ENCODE data around the gene UGT2B28. TPM values are rescaled to one million over a fixed set of nuclear protein-coding genes. Genes with fewer than 3 reads are reported as not detected.
"Not testable (repeated sequence)": the region's sequence is repeated elsewhere in the genome, so short reads cannot be mapped to it uniquely, and the experiment has no call there.

Gene UGT2B28
- total RNA-seq, 2 donors from 2014 or later: not detected

DNA sequence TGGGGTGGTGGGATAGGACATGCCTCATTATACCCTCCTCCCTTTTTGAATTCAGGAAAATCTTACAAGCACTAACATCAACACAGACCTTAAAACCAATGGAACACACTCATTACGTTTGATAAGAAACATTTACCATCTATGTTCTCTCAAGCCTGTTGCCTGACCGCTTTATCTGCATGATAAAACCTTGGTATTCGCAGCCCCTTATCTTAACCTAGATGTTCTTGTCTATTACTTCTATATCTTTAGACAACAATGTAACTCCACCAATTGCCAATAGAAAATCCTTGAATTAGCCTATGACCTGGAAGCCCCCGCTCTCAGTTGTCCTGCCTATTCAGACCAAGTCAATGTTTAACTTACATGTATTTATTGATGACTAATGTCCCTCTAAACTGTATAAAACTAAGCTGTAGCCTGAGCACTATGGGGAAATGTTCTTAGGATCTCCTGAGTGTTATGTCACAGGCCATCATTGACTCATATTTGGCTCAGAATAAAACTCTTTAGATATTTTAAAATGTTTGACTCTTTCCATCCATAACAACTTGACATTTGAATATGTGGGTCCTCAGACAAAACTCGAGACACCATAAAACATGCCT, 28.3 kb downstream of the UGT2B28 start:
- not testable (repeated sequence) for ATAC-seq (ENCODE audit: insufficient number of reproducible peaks, low FRiP score, low read depth); H3K4me1 ChIP-seq (ENCODE audit: control insufficient read depth in 1 of 2, low read depth in 2 of 2); DNase-seq (ENCODE audit: low spot score); H3K9me3 ChIP-seq; H3K27me3 ChIP-seq (replicated peaks; ENCODE audit: insufficient read depth); H3K4me3 ChIP-seq; H3K27ac ChIP-seq; H3K36me3 ChIP-seq

DNA sequence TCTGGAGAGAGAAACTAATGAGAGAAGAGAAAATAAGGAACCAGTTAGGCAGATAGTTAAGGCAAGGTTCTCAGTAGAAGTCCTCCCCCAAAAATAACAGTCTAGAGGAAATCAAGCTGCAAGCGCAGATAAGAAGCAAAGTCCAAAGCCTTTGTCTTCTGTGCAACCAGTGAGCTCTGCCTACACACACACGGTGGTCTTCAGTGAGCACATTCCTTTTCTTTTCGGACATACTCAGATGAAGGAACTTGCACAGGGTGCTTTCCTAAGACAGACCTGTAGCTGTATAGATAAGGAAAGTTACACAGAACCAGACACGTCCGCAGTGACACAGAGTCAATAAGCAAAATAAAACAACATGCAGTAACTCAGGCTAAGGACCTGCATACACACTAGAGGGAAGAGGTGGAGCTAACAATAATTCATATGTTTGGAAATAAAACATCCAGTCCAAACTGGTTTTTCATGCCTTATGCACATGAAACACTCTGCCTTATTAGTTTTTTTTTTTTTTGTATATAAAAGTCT, 29.3 kb downstream of the UGT2B28 start:
- DNase-seq (ENCODE audit: low spot score); H3K4me3 ChIP-seq; H3K27me3 ChIP-seq (replicated peaks; ENCODE audit: insufficient read depth); ATAC-seq (ENCODE audit: insufficient number of reproducible peaks, low FRiP score, low read depth); H3K27ac ChIP-seq; H3K4me1 ChIP-seq (ENCODE audit: control insufficient read depth in 1 of 2, low read depth in 2 of 2); H3K9me3 ChIP-seq; H3K36me3 ChIP-seq: not testable (repeated sequence)

DNA sequence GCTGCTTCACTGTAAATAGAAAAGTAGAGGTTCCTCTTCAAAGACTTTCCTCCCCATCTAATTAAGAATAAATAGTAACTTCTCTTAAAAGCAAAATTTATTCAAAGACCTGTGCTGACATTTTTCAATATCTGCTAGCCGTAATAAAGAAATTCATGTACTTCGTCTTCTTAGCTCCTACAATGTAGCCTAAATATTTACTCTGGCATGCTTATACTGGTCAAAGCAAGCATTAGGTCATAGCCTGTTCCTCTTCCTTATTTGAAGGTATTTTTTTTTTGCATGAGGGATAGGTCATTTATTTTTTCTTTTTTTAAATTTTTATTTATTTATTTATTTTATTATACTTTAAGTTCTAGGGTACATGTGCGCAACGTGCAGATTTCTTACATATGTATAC, 30.0 kb downstream of the UGT2B28 start:
- ATAC-seq (ENCODE audit: insufficient number of reproducible peaks, low FRiP score, low read depth); H3K4me1 ChIP-seq (ENCODE audit: control insufficient read depth in 1 of 2, low read depth in 2 of 2); H3K4me3 ChIP-seq; H3K9me3 ChIP-seq; H3K27me3 ChIP-seq (replicated peaks; ENCODE audit: insufficient read depth); DNase-seq (ENCODE audit: low spot score); H3K36me3 ChIP-seq; H3K27ac ChIP-seq: not testable (repeated sequence)

DNA sequence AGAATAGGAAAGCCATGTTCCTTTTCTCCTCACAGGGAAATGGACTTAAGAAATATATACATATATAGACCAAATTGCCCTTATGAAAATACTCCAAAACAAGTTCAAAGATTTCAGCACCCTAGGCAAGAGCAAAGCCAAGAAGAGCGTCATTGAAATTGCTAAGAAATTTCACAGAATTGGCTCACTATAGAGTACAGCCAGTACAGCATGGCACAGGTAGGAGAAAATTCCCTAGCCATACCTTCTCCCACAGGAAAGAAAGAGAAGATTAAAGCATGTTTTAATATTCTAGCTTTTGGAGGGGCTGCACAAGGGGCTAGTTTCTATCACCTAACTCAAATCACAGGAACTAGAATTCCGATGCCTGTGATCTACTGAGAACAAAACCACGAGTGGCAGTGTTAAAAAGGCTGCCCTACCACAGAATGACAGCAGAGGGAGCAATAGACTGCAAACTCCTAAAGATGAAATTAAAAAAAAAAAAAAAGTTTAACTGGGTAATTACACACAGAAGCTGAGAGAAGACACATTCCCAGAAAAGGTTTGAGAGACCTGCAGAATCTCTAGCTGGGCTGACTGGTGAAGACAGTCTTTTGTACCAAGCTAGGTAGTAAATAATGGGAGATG, 37.5 kb downstream of the UGT2B28 start:
- DNase-seq (ENCODE audit: low spot score); H3K27me3 ChIP-seq (replicated peaks; ENCODE audit: insufficient read depth); H3K27ac ChIP-seq; ATAC-seq (ENCODE audit: insufficient number of reproducible peaks, low FRiP score, low read depth); H3K9me3 ChIP-seq; H3K4me3 ChIP-seq; H3K4me1 ChIP-seq (ENCODE audit: control insufficient read depth in 1 of 2, low read depth in 2 of 2); H3K36me3 ChIP-seq: not testable (repeated sequence)

DNA sequence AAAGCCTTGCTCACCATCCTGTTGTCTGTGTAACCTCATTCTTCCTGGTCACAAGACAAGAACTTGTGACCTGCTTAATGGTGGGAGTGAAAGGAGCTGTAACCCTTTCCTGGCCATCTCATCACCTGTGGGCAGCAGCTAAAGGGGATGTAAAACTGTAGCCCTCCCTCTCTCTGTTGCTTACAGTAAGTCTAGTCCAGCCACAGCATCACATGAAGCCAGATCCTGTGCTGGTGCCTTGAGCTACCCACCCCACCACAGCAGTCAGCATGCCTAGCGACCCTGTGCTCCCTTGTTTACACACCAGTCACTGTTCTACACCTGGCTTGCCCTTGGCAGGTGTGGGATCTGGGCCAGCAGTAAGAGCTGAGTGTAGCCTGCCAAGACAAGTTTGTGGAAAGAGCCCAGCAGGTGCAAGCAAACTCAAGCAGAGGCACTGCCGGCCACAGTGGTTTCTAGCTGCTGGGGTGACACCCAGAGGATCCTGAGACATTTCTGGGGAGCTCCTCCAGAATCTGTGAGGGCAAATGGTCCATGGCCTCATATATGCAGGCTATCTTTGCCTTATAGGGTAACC, 41.0 kb downstream of the UGT2B28 start:
- Histone ChIP-seq H3K36me3 (no peaks in the 10 kb centered on the region), H3K4me1 (ENCODE audit: control insufficient read depth in 1 of 2, low read depth in 2 of 2) (no peaks in the 10 kb centered on the region), H3K27me3 (replicated peaks; ENCODE audit: insufficient read depth) (no peaks in the 10 kb centered on the region), H3K9me3 (no peaks in the 10 kb centered on the region), H3K4me3 (no peak overlapping the region), H3K27ac (no peak overlapping the region)
- DNase-seq (ENCODE audit: low spot score) (no peak), ATAC-seq (ENCODE audit: insufficient number of reproducible peaks, low FRiP score, low read depth) (no peak)
- TF ChIP-seq, protein P1, sequence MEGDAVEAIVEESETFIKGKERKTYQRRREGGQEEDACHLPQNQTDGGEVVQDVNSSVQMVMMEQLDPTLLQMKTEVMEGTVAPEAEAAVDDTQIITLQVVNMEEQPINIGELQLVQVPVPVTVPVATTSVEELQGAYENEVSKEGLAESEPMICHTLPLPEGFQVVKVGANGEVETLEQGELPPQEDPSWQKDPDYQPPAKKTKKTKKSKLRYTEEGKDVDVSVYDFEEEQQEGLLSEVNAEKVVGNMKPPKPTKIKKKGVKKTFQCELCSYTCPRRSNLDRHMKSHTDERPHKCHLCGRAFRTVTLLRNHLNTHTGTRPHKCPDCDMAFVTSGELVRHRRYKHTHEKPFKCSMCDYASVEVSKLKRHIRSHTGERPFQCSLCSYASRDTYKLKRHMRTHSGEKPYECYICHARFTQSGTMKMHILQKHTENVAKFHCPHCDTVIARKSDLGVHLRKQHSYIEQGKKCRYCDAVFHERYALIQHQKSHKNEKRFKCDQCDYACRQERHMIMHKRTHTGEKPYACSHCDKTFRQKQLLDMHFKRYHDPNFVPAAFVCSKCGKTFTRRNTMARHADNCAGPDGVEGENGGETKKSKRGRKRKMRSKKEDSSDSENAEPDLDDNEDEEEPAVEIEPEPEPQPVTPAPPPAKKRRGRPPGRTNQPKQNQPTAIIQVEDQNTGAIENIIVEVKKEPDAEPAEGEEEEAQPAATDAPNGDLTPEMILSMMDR (IDR thresholded peaks at IDR 0.05): no peak

DNA sequence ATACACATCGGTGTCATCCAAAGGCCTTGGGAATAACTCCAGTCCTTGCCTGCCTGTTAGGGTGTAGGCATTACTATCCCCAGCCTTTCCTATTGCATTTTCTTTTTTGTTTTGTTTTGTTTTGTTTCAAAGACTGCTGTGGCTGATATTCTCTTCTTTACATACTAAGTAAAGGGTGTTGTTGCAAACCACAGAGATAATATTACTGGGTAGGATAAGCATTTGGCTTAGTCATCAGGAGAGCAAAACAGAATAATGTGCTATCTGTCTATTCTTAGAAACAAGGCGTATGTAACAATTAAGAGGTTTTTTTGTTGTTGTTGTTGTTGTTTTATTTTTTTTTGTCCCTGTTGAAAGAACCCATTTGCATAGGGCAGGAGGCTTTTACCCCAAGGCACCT, 41.8 kb downstream of the UGT2B28 start:
- H3K27ac ChIP-seq: no peak overlapping the region
- TF ChIP-seq, protein P1 (IDR thresholded peaks at IDR 0.05): no peak
- ATAC-seq (ENCODE audit: insufficient number of reproducible peaks, low FRiP score, low read depth) (no peak), DNase-seq (ENCODE audit: low spot score) (no peak)
- no peaks in the 10 kb centered on the region for H3K36me3 ChIP-seq
- H3K4me3 ChIP-seq: no peak overlapping the region
- H3K27me3 ChIP-seq (replicated peaks; ENCODE audit: insufficient read depth): no peaks in the 10 kb centered on the region
- H3K4me1 ChIP-seq (ENCODE audit: control insufficient read depth in 1 of 2, low read depth in 2 of 2): no peaks in the 10 kb centered on the region
- H3K9me3 ChIP-seq: no peaks in the 10 kb centered on the region

DNA sequence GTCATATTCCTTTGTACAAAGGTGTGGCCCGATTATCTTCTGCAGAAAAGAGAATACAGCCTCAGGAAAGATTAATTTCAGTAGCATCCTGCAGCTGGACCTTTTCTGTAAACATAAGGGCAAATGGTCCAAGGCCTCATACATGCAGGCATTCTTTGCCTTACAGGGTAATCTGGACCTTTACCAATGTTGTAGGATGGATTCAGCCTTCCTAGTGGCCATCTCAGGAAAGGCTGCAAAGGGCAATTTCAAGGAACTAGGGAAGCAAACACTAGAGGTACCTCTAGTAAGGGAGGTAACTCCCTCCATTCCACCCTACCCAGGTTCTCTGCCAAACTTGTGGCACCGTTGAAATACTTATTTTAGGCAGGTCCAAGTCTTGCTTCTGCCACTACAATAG, 43.0 kb downstream of the UGT2B28 start:
- TF ChIP-seq, protein P1 (IDR thresholded peaks at IDR 0.05): no peak
- ATAC-seq (ENCODE audit: insufficient number of reproducible peaks, low FRiP score, low read depth): no peak

More for the DNA sequence above, 43.0 kb downstream of the UGT2B28 start:
- no peaks in the 10 kb centered on the region for H3K9me3 ChIP-seq
- no peaks in the 10 kb centered on the region for H3K36me3 ChIP-seq
- H3K27me3 ChIP-seq (replicated peaks; ENCODE audit: insufficient read depth): no peaks in the 10 kb centered on the region
- no peak for DNase-seq (ENCODE audit: low spot score)
- no peak overlapping the region for H3K4me3 ChIP-seq
- H3K4me1 ChIP-seq (ENCODE audit: control insufficient read depth in 1 of 2, low read depth in 2 of 2): no peaks in the 10 kb centered on the region
- H3K27ac ChIP-seq: no peak overlapping the region

Data from thoracic aorta (tissue), 2 donors.